HepG2 (cell line): Measurements from ENCODE around the gene AUP1. TPM values are rescaled to one million over a fixed set of nuclear protein-coding genes. Genes with fewer than 3 reads are reported as not detected.

Experiments used
- ATAC-seq: fragments of 200-7000 bp; cut with Tn5 transposase; 3 replicates; pipeline ENCODE4 v1.9.1; 2020; ENCODE audit warnings: mild to moderate bottlenecking, moderate library complexity
- BruUV-seq: library from RNA; stranded (reverse); fragments of 400-500 nt; replicated peaks from 2 replicates; lab custom pipeline; 2021; lab: Mats Ljungman, UMichigan
- CTCF ChIA-PET: fragments of 300-600 bp; formaldehyde crosslinking; extraction: SDS; loops from one replicate; lab custom pipeline; 2021; ENCODE audit warnings: low total read pairs, inconsistent platforms, low intra/inter-chr PET ratio; lab: Yijun Ruan, JAX
- POLR2A ChIA-PET: fragments of 350-600 bp; sonication (Branson Sonifier 250); formaldehyde crosslinking; loops from one replicate; lab custom pipeline; 2020; ENCODE audit warnings: antibody characterized with exemption, inconsistent platforms; lab: Yijun Ruan, JAX
- DNase-seq: peaks from one replicate; pipeline ENCODE4 v3.0.0-alpha.2; 2015; ENCODE audit warnings: low spot score
- FAIRE-seq: peaks from 3 replicates; lab custom pipeline; 2011; peaks lifted over from hg19 to GRCh38; lab: Jason Lieb, UNC
- H2AFZ ChIP-seq: one replicate; pipeline ENCODE4 v1.6.1; 2011; ENCODE audit warnings: low read length, inconsistent platforms
- H3K27ac ChIP-seq: fragments of 300-600 bp; 3 replicates; pipeline ENCODE4 v1.8.0; 2011; ENCODE audit warnings: mixed run types, mild to moderate bottlenecking, mixed read lengths, low read length, inconsistent platforms; ENCODE audit not compliant: insufficient read depth; ENCODE audit errors: extremely low read length
- H3K27me3 ChIP-seq, 2 experiments: fragments of 200-600 bp in 1 of 2; 2 replicates in 1 of 2; 3 replicates in 1 of 2; pipeline versions ENCODE4 v1.6.0 to v1.8.0; 2011; ENCODE audit warnings: low read length in 2 of 2, mild to moderate bottlenecking in 2 of 2, moderate library complexity in 2 of 2, inconsistent platforms in 1 of 2; ENCODE audit not compliant: insufficient read depth in 2 of 2, control insufficient read depth in 1 of 2
- H3K36me3 ChIP-seq, 2 experiments: fragments of 200-600 bp in 1 of 2; replicated peaks in 1 of 2; 2 replicates in 1 of 2; 3 replicates in 1 of 2; pipeline versions ENCODE4 v1.5.1 to v1.8.0; 2011; ENCODE audit warnings: low read length in 2 of 2, inconsistent platforms in 1 of 2; ENCODE audit not compliant: insufficient read depth in 2 of 2, control insufficient read depth in 1 of 2
- H3K4me1 ChIP-seq: 2 replicates; pipeline ENCODE4 v1.5.1; 2012; ENCODE audit warnings: low read length, inconsistent platforms; ENCODE audit not compliant: insufficient read depth
- H3K4me2 ChIP-seq: 2 replicates; pipeline ENCODE4 v1.6.0; 2011; ENCODE audit warnings: low read depth, low read length, inconsistent platforms
- H3K4me3 ChIP-seq, 3 experiments: fragments of 200-600 bp in 1 of 3; sonication (generic), shearing (Covaris generic) in 1 of 3; replicated peaks in 1 of 3; 2 replicates each; pipeline ENCODE4 v1.5.1; 2011 to 2016; ENCODE audit warnings: low read length in 3 of 3, inconsistent platforms in 2 of 3, low read depth in 2 of 3, mild to moderate bottlenecking in 2 of 3, control low read depth in 1 of 3, mixed read lengths in 1 of 3; ENCODE audit not compliant: insufficient read depth in 1 of 3
- H3K79me2 ChIP-seq: one replicate; pipeline ENCODE4 v1.6.1; 2011; ENCODE audit warnings: low read length, inconsistent platforms; ENCODE audit not compliant: insufficient read depth
- H3K9ac ChIP-seq: 2 replicates; pipeline ENCODE4 v1.6.0; 2011; ENCODE audit warnings: mild to moderate bottlenecking, low read depth, low read length, inconsistent platforms; ENCODE audit not compliant: insufficient read depth
- H3K9me3 ChIP-seq: 2 replicates; pipeline ENCODE4 v1.5.1; 2012; ENCODE audit warnings: mild to moderate bottlenecking, low read length
- H4K20me1 ChIP-seq: 2 replicates; pipeline ENCODE4 v1.6.0; 2011; ENCODE audit warnings: inconsistent platforms, mild to moderate bottlenecking, low read length, moderate library complexity; ENCODE audit not compliant: insufficient read depth
- ATAD3A ChIP-seq: sonication (generic); formaldehyde crosslinking; IDR thresholded peaks from 2 replicates; pipeline ENCODE4 v1.4.0; 2020; ENCODE audit warnings: missing genetic modification reagents
- CBFB ChIP-seq: sonication (generic); formaldehyde crosslinking; IDR thresholded peaks from 2 replicates; pipeline ENCODE4 v1.4.0; 2020; ENCODE audit warnings: missing genetic modification reagents
- FOSL1 ChIP-seq: sonication (generic); formaldehyde crosslinking; IDR thresholded peaks from 2 replicates; pipeline ENCODE4 v1.9.0; 2021; ENCODE audit warnings: missing genetic modification reagents, borderline replicate concordance
- PBX3 ChIP-seq: sonication (generic); formaldehyde crosslinking; IDR thresholded peaks from 2 replicates; pipeline ENCODE4 v1.8.1; 2023; ENCODE audit warnings: missing genetic modification reagents, inconsistent platforms, borderline replicate concordance
- PRDM10 ChIP-seq: sonication (generic); formaldehyde crosslinking; IDR thresholded peaks from 2 replicates; pipeline ENCODE4 v1.4.0; 2020; ENCODE audit warnings: low read depth, missing genetic modification reagents
- SP1 ChIP-seq, 2 experiments: fragments of 450-650 bp in 1 of 2; sonication (generic) in 1 of 2; formaldehyde crosslinking in 1 of 2; IDR thresholded peaks; 2 replicates each; pipeline versions ENCODE4 v1.4.0 to v1.6.1; 2016 to 2020; ENCODE audit warnings: missing genetic modification reagents in 1 of 2
- YEATS2 ChIP-seq: sonication (generic); formaldehyde crosslinking; IDR thresholded peaks from 2 replicates; pipeline ENCODE4 v1.4.0; 2020; ENCODE audit warnings: missing genetic modification reagents, borderline replicate concordance
- ZNF235 ChIP-seq: sonication (generic); formaldehyde crosslinking; IDR thresholded peaks from 2 replicates; pipeline ENCODE4 v1.8.1; 2023; ENCODE audit warnings: mild to moderate bottlenecking, missing genetic modification reagents, borderline replicate concordance
- ZNF510 ChIP-seq: sonication (generic); formaldehyde crosslinking; IDR thresholded peaks from 2 replicates; pipeline ENCODE4 v1.4.0; 2020; ENCODE audit warnings: low read depth, mild to moderate bottlenecking, missing genetic modification reagents
- ZNF580 ChIP-seq: IDR thresholded peaks from 2 replicates; pipeline ENCODE4 v1.6.1; 2016; ENCODE audit warnings: low read depth, borderline replicate concordance
- WGBS: methylation state at CpG from one replicate; pipeline ENCODE4 v1.1.6; 2017; ENCODE audit warnings: low lambda C conversion rate; 5-methylcytosine and 5-hydroxymethylcytosine counted together
- in situ Hi-C: cut with HindIII; loops from 2 replicates; pipeline ENCODE4 v1.10.0; 2017; ENCODE audit warnings: low pct_unique_long_range_greater_than_20kb; ENCODE audit not compliant: extremely low pct_ligation_motif_present
- intact Hi-C: fragments of 100-400 bp; cut with micrococcal nuclease; formaldehyde crosslinking; loops from one replicate; pipeline ENCODE4 v1.10.0; 2022; ENCODE audit not compliant: unreplicated experiment
- polyA plus RNA-seq, 8 experiments: library from polyadenylated mRNA; depleted of rRNA in 3 of 8; stranded (reverse) in 7 of 8; unstranded in 1 of 8; fragments of >200 nt; fragmentation: Illumina TruSeq in 4 of 8; extraction: Trizol in 4 of 8; gene quantifications; 2 replicates each; pipeline versions ENCODE4 v1.2.1 to v1.2.3, GENCODE V29; 2011 to 2016; ENCODE audit warnings: low read depth in 4 of 8, missing spikeins in 1 of 8, mixed read lengths in 1 of 8; ENCODE audit not compliant: insufficient read depth in 1 of 8
- total RNA-seq, 5 experiments: library from RNA; depleted of rRNA; stranded (reverse); fragments of >200 nt; fragmentation: Illumina TruSeq; extraction: Trizol; gene quantifications; 2 replicates each; pipeline ENCODE4 v1.2.3, GENCODE V29; 2016; ENCODE audit warnings: low read depth in 1 of 5
- TF ChIP-seq, protein P1 (sequence below), 2 experiments: sonication (generic) in 1 of 2; formaldehyde crosslinking in 1 of 2; IDR thresholded peaks; 2 replicates each; pipeline versions ENCODE4 v1.5.1 to v1.6.1; 2011 to 2020; ENCODE audit warnings: borderline replicate concordance in 1 of 2, low read depth in 1 of 2, low read length in 1 of 2, mild to moderate bottlenecking in 1 of 2, missing genetic modification reagents in 1 of 2, moderate library complexity in 1 of 2
- TF ChIP-seq, protein P2 (sequence below): sonication (generic); formaldehyde crosslinking; IDR thresholded peaks from 2 replicates; pipeline ENCODE4 v1.4.0; 2020; ENCODE audit warnings: missing genetic modification reagents

AUP1 gene
- total and polyA plus RNA-seq, 2 of the 13 experiments (the other 11 are each of a cell fraction or from before 2014, with no cell fraction given) = 174 to 267 TPM

DNA sequence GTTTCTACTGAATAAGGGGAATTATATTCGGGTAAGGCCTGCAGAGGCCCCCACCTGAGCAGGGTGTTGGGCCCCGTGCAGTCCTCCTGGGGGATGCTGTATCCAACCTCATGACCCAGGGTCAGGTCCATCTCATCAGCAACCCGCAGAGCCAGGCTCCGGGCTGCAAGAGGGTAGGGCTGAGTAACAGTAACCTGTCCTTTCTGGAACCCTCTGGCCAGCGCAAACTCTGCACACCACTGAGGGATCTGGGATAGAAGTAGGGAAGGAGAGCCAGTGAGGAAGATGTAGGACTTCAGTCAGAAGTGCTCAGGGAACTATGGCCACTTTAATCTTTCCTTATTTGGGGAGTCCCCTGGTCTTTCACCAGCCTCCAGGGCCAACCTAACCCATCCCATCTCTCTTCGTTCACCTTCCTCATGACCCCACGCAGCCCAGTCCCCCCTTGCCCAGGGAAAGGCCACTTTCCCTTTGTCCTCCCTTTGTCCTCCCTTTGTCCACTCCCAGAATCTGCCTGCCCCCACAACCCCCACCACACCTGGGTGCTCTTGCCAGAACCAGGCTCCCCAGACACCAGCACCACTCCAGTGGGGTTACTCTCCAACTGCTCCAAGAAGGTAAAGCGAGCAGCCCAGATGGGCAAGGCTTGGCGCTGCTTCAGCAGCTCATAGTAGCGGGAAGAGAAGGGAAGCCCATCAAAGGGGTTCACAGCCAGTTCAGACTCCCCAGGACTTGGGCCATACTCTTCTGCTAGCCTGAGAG, 4.4 kb downstream of the AUP1 start:
- H2AFZ ChIP-seq = peak overlapping the region; percentile 20
- H3K27ac ChIP-seq = peak overlapping the region; percentile 89
- H3K79me2 ChIP-seq = peaks cover 45% of the 10 kb centered on the region
- H3K9me3 ChIP-seq = no peaks in the 10 kb centered on the region
- H3K36me3 ChIP-seq = peaks cover 21 to 46% of the 10 kb centered on the region in 2 experiments
- intact Hi-C loops = no loop called here
- peak overlapping the region; percentile 100 for H3K4me2 ChIP-seq
- ChIA-PET CTCF (no interaction called here), POLR2A (interaction anchor here (1.1 to 5.4 kb wide), 11 partner anchors 12 to 83 kb away, joined by 4 to 135 read pairs (median 10); partner anchors contain the start of genes CCDC142, LBX2, MRPL53 and PCGF1)
- no TSS peak for BruUV-seq
- FAIRE-seq = no peak
- H4K20me1 ChIP-seq = no peaks in the 10 kb centered on the region
- peak overlapping the region; percentile 83 for H3K9ac ChIP-seq
- peaks cover 51% of the 10 kb centered on the region for H3K4me1 ChIP-seq
- H3K4me3 ChIP-seq = peak overlapping the region; percentile 45 to 76 (median 62)
- H3K27me3 ChIP-seq = no peaks in the 10 kb centered on the region; a peak in 1 of 5 replicates
- DNase-seq = no peak
- no peak for ATAC-seq
- in situ Hi-C loops = no loop called here
- WGBS = 91% methylated on average over 10 of the region's 10 CpGs
- TF ChIP-seq PBX3 (CRISPR knock-in tag) (no peak), SP1 (IDR thresholded peaks at IDR 0.05) (no peak), SP1 (CRISPR knock-in tag; IDR thresholded peaks at IDR 0.05) (no peak; the same call in 1 of the 2 replicates), PRDM10 (CRISPR knock-in tag) (no peak), CBFB (CRISPR knock-in tag) (no peak), FOSL1 (CRISPR knock-in tag) (no peak), ZNF235 (CRISPR knock-in tag) (no peak), ZNF580 (CRISPR knock-in tag) (no peak), ZNF510 (no peak; the same call in 1 of the 2 replicates), YEATS2 (CRISPR knock-in tag) (no peak), ATAD3A (CRISPR knock-in tag) (no peak)
- TF ChIP-seq, protein P1, sequence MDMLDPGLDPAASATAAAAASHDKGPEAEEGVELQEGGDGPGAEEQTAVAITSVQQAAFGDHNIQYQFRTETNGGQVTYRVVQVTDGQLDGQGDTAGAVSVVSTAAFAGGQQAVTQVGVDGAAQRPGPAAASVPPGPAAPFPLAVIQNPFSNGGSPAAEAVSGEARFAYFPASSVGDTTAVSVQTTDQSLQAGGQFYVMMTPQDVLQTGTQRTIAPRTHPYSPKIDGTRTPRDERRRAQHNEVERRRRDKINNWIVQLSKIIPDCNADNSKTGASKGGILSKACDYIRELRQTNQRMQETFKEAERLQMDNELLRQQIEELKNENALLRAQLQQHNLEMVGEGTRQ (IDR thresholded peaks at IDR 0.05; ENCODE audit: low read depth, low read length) = no peak
- TF ChIP-seq, protein P1 (CRISPR knock-in tag; IDR thresholded peaks at IDR 0.05; ENCODE audit: borderline replicate concordance) = no peak
- TF ChIP-seq, protein P2, sequence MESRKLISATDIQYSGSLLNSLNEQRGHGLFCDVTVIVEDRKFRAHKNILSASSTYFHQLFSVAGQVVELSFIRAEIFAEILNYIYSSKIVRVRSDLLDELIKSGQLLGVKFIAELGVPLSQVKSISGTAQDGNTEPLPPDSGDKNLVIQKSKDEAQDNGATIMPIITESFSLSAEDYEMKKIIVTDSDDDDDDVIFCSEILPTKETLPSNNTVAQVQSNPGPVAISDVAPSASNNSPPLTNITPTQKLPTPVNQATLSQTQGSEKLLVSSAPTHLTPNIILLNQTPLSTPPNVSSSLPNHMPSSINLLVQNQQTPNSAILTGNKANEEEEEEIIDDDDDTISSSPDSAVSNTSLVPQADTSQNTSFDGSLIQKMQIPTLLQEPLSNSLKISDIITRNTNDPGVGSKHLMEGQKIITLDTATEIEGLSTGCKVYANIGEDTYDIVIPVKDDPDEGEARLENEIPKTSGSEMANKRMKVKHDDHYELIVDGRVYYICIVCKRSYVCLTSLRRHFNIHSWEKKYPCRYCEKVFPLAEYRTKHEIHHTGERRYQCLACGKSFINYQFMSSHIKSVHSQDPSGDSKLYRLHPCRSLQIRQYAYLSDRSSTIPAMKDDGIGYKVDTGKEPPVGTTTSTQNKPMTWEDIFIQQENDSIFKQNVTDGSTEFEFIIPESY (CRISPR knock-in tag) = peak; percentile 88
